ENCODE results near the gene SHISA6.

DNA sequence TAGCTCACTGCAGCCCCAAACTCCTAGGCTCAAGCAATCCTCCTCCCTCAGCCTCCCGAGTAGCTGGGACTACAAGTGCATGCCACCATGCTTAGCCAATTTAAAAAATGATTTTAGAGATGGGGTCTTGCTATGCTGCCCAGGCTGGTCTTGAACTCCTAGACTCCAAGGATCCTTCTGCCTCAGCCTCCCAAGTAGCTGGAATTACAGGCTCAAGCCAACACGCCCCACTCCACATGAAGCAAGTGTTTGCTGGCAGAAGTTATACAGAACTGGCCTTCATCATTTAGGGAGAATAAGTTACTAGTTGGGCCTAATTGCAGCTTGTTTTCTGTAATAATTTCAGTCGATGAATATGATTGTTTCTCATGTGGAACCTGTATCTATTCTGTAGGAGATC, 68.0 kb downstream of the SHISA6 start:
- no peak for TF ChIP-seq CTCF (IDR thresholded peaks at IDR 0.05)
- no peak for TF ChIP-seq POLR2A (IDR thresholded peaks at IDR 0.05)

Data from heart left ventricle (tissue), 13 donors.